GM19467 (cell line): Measurements from ENCODE around the gene CHST3.
"Not testable (repeated sequence)": the region's sequence is repeated elsewhere in the genome, so short reads cannot be mapped to it uniquely, and the experiment has no call there.

Experiments used
- ATAC-seq: cut with Tn5 transposase; IDR thresholded peaks from one replicate; pipeline ENCODE4 v1.9.1; 2021; ENCODE audit warnings: mild to moderate bottlenecking, moderate library complexity; ENCODE audit not compliant: unreplicated experiment

The CHST3 gene

DNA sequence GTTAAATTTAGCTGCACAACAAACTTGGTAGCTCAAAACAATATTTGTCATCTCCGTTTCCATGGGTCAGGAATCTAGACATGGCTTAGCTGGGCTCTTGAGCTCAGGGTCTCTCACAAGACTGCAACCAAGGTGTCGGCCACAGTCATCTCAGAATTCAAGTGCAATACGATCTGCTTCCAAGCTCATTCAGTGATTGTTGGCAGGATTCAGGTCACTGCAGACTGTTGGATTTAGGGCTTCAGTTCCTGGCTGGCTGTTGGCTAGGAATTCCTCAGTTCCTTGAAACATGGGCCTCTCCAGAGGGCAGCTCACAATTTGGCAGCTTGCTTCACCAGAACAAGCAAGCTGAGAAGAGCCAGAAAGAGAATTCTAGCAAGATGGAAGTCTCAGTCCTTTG is 17.5 kb upstream of the CHST3 start:
- ATAC-seq, result no peak

DNA sequence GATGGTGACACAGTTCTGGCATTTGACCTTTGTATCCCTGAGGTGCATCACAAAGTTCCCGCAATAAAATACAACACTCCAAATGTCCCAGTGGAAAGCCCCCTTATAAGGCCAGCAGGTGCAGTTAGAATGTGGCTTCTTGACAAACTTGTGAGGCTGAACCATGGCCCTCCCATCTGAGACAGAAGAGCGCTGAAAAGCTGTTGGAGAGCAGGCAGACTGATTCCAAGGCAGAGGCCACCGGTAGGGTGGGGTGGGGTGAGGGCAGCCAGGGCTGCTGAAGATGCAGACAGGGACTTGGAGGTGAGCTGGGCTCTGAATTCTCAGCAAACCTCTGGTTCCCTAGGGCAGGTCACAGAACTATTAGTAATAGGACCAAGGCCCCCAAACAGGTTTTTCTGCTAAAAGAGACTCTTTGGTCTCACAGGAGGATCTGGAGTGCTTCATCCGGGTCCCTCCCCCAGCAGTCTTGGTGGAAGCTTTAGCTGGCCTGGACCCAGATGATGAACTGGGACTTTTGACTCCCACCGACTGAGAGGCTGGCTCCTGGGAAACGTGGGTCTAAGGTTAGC is 15.6 kb upstream of the CHST3 start:
- ATAC-seq, result no peak

DNA sequence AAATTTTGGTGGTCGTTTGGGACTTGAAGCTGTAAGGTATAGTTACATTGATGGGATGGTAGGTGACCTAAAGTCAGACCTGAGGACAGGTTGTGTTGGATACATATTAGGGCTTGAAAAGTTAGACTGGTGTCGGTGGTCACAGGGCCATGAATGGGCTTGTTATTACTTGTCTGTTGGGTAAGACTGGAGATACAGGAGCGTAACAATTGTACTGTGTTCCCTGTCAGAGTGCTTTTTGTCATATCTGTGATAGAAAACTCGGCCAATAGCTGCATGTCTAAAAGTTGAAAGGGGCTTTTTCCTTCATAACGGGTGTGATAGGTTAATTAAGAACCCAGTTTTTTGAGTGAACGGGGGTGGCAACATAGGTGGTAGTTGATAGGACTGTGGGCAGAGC is 13.5 kb upstream of the CHST3 start:
- no peak for ATAC-seq

DNA sequence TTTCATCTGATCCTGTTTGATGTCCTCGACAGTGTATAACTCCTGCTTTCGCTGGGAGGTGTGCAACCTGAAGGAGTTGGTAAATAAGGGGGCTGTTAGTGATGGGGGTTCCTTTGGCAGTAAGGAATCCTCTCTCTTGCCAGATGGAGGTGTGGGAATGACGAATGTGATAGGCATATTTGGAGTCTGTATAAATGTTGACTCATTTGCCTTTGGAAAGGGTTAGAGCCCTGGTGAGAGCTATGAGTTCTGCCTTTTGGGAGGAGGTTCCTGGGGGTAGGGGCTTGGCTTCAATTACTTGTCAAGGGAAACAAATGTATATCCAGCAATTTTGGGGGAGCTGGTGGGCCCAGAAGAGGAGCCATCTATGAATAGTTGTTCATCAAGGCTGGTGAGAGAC is 11.4 kb upstream of the CHST3 start:
- ATAC-seq, result no peak

DNA sequence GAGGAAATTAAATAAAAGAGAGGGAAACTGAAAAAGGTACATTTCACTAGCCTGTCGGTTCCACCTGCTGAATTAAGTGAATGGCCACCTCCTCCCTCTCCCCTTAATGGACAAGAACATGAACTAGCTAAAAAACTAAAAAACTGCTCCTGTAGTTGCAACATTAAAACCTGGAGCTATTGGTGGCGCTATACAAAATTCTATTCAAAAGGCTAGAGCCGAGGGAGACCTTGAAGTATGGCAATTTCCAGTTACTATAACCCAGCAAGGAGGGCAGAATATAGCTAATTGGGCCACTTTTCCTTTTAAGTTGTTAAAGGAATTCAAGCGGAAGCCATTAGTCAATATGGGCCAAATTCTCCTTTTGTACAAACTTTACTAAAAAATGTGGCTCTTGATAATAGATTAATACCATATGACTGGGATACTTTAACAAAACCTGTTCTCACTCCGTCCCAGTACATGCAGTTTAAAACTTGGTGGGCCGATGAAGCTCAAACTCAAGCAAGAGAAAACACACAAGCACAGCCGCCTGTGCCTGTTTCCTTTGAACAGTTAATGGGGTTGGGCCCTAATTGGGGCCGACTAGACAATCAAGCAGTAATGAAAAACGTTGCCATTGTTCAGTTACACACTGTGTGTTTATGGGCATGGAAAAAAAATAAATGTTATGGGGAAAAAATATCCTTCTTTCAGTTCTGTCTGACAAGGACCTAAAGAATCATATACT is 6.5 kb upstream of the CHST3 start:
- ATAC-seq, result no peak

DNA sequence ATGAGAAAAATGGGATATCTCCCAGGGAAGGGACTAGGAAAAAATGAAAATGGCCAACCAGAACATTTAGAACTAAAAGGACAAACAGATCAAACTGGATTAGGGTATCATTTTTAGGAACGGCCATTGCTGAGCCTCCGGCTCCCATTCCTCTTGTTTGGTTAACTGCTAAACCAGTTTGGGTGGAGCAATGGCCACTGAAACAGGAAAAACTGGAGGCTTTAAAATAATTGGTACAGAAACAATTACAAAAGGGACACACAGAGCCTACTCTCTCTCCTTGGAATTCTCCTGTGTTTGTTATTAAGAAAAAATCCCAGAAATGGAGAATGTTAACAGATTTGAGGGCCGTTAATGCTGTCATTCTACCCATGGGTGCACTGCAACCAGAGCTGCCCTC is 4.7 kb upstream of the CHST3 start:
- ATAC-seq, result no peak

DNA sequence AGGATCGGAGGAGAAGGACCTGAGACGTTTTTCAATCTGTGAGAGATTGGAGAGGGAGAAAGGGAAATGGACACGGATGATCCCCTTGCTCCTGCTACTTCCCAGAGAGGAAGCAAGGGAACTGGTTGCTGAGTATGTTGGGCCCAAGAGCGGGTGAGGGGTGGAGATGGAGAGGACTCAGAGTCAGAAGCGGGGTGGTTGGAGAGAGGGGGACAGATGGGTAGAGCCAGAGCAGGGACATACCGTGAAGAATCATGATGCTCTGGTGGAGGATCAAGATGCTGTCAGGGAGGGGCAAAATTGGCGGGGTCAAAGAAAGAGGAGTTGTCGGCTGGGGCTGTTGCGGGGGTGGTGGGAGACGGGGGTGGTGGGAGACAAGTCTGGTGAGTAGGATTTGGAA is 2.4 kb upstream of the CHST3 start:
- no peak for ATAC-seq

DNA sequence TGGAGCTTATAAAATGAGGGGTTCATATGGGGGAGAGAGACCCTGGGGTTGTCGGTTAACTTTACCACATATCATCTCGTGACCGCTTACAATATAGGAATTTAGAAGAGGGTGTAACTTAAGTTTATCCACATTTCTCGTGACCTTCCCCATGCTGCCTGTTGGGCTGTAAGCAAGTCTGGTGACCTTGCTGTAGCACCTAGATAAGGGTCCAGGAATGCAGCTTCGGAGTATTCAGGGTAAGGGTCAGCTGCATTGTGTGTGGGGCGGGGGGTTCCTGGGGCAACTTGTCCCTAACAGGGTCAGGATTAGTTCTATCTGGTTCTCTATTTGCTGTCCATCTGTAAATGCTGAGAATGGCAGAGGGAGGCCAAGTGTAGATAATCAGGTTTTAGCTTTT is 1.3 kb upstream of the CHST3 start:
- no peak for ATAC-seq

DNA sequence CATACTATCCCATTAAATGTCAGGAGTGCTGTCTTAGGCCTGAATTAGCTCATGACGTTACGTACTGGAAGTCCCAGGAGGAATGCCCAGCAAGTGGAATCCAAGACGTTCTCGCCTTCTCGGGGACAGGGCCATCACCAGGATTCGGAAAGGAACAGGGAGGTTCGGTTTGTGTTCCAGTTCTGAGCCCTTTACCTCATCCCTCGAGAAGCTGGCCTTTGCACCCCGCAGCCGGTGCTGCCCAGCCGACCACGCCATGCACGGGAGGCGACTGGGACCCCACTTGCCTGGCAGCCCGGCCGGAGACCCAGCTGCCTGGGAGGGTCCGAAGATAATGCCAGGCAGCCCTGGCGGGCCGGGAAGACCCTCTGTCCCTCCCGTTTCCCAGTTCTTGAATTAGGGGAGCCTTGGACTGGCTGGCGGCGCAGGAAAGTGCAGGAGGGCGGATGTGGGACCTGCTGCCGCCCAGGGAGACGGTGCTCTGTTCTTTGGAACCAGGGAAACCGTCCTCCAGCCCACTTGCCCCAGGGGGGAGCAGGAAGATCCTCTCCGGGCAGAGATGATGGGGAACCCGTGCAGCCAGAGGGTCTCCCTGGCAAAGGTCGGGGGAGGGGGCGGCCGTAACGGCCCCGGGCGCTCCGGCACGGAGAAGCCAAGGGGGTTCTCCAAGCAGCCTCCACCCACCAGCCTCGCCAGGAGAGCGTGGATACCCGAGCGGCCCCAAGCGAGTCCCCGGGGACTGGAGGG is 671 bp upstream of the CHST3 start:
- no peak for ATAC-seq

DNA sequence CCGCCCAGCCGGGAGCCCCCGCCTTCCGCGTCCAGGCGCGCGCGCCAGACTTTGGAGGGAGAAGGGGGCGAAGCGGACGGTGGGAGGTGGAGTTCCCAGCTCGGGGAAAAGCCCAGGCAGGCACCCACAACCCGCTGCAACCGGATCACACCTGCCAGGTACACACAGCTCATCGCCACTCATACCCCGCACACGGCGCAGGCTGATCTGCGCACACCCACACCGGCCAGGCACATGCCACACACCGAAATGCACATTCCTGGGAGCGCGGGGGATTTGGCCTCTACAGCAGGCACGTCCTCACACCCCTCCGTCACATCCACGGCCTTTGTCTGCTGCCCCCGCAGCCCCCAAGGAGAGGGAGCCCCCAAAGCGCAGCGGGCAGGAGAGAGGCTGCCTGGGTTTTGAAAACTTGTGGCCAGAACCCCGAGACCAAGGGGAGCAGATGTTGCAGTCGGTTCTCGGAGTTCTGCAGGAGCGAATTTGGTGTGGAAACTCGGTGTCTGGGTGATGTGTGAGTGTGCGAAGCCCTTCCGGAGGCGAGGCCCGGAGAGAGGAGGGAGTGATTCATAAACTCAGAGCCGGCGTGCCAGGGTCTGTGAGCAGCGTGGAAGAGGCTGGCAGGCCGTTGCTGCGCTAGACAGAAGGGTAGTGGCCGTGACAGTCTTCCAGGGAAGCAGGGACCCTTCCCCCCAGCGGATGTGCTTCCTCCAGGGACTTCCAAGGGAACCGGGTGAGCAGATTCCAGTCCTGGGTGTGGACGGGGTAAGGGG is 734 bp downstream of the CHST3 start:
- ATAC-seq, result no peak

DNA sequence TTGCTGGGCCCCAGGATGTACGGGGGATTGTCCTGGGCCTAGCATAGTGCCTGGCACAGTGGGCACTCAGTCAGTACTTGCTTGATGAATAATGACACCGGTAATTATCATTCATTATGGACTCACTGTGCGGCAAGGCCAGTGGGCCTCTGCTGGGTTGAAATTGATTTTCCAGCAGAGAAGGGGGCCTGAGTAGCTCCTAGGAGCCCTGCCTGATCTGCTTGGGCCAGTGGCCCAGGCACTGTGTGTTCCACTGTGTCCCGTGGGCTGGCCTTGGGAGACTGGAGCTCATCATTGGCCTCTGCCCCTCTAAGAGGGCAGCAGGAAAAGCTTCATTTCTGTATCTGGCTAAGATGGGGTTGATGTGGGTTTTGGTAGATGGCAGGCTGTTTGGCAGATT is 1.4 kb downstream of the CHST3 start:
- no peak for ATAC-seq

DNA sequence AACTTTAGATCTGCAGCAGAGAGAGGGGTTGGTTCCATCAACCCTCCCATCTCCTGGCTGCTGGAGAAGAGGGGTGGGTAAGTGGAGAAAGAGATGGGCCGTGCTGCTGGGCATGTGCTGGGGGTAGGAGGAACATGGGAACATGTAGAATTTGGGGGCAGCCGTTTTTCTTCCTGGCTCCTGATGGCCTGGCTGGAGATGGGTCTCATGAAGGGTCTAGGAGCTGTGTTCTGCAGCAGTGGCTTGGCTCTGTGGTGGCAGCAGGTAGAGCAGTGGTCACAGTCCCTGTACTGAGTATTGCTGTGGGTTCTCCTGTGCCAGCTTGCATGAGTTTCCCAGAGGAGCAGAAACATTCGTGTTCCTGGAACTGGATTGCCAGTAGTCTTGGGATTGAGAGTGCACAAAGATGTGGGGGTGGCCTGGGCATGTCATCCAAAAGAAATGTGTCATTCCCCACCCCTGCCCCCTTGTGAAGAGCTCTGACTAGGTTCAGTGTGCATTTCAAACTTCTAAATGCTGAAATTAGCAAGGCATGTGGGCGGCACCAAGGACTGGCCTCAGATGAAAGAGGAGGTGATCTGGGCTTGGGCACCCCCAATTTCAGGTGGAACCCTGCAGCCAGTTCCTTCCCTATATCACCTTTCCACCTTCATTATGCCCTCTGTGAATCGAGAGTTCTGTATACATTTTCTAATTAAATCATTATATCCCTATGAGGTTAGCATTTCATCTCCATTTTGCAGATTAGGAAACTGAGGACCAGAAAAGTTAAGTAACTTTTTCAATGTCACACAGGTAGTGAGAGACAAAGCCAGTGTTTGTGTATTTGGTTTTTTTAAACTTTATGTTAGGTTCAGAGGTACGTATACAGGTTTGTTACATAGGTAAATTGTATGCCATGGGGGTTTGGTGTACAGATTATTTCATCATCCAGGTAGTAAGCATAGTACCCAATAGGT is 2.1 kb downstream of the CHST3 start:
- no peak for ATAC-seq

DNA sequence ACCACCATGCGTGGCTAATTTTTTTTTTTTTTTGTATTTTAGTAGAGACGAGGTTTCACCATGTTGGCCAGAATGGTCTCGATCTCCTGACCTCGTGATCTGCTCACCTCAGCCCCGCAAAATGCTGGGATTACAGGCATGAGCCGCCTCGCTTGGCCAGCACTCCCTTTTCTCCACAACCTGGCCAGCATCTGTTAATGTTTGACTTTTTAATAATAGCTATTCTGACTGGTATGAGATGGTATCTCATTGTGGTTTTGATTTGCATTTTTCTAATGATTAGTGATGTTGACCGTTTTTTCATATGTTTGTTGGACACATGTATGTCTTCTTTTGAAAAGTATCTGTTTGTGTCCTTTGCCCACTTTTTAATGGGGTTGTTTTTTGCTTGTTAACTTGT is 3.8 kb downstream of the CHST3 start:
- ATAC-seq, result not testable (repeated sequence)

DNA sequence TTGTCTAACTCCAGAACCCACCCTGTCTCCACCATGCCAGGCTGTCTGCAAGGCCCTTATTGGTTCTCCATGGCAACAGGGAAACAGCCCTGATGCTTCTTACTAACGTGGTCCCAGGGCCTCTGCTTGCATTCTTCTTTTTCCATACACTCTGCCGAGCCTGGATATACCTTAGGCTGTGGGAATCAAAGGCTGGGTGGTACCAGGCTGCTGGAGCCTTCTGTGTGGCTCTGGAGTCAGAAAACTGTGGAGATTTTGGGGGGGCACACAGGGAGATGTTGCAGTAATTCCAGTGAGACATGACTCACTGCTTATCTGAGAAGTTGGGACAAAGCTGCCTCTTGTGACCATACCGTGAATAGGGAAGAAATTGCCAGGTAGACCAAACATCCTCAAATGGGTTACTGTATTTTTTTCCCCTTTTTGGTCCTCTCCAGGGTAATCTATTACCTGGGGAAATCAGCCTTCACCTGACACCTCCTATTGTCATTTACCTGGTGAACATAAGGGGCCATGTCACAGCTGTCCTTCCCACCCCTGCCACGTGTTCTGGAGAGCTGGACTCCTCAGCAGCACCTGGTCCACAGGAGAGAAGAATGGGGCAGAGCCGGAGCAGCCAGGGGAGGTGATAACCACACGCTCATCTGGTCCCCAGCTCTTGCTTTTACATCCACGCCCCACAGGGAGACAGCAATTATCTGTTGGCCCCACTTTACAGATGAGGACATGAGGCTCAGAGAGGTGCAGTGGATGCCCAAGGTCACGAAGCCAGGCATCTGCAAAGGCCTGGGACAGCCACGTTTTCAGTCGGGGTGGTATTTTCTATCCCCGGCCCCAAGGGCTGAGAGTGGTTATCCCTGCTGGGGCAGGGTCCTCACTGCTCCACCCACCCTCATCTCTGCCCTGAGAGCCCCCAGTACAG is 4.6 kb downstream of the CHST3 start:
- ATAC-seq, result no peak

DNA sequence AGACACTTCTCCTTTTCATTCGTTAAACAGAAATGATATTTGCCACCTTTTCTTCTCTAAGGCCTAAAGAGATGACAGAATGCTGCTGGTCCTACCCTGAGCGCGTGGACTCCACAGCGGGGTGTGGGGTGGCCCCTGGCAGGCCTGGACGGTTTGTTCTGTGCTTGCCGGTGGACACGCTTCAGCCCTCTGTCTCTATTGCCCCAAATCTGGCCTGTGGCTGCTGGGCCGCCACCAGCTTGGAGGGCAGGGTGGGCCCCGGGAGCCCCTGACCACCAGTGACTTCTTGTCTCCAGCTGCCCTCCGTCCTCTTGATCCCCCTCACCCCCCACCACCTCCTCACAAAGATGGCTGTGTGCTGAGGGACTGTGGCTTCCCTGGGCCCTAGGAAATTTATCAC is 5.7 kb downstream of the CHST3 start:
- ATAC-seq, result no peak

DNA sequence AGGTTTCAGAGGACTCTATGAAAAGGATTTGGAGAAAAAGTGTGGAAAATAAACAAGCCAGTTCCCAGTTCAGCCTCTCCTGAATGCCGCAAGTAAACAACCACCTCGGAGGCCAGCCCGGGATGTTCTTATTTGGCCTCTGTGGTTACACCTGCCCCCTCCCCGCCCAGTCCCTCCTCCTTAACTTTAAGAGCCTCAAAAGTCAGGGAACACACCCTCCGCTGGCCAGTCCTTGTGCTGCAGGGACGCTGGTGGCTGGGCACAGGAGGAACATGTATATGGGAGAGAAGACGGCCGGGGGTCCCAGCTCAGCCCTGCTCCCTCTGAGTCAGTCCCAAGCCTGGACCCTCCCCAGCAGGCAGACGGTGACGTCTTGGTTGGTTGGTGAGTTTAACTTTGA is 6.1 kb downstream of the CHST3 start:
- no peak for ATAC-seq

DNA sequence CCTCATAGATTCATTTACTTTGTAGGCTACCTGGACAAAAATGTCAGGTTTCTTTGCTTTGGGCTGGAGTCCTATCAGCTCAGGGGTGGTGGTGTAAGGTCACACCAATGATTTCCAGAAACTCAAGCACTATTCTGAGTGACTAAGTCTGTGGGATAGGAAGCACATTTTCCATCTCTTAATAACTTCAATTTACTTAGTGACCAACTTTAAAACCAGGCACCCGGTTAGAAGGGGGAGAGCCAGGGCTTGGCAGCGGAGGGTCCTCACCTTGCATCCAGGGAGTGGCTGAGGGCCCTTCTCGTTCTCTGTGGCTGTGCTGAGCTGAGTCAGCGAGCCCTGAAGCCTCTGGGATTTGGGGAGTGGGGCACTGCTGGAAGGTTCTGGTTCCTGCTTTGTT is 6.7 kb downstream of the CHST3 start:
- ATAC-seq, result no peak

DNA sequence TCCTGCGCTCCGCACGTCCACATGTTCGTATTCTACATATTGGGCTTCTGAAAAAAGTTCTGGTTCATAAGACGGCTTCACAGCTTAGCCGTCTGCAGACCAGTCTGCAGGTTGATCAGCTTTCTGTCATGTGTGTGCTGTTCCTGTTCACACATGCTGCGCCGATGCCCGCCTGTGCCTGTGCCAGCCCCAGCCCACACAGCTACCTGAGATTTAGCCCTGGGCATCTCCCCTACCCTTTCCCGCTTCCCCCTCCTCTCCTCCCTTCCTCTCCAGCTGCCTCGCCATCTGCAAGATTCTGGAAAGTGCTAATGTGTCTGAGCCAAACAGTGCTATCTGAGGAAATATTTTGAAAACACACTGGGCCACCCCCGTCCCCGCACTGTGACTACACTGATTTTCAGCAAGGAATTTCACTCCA is 7.1 kb downstream of the CHST3 start:
- no peak for ATAC-seq

DNA sequence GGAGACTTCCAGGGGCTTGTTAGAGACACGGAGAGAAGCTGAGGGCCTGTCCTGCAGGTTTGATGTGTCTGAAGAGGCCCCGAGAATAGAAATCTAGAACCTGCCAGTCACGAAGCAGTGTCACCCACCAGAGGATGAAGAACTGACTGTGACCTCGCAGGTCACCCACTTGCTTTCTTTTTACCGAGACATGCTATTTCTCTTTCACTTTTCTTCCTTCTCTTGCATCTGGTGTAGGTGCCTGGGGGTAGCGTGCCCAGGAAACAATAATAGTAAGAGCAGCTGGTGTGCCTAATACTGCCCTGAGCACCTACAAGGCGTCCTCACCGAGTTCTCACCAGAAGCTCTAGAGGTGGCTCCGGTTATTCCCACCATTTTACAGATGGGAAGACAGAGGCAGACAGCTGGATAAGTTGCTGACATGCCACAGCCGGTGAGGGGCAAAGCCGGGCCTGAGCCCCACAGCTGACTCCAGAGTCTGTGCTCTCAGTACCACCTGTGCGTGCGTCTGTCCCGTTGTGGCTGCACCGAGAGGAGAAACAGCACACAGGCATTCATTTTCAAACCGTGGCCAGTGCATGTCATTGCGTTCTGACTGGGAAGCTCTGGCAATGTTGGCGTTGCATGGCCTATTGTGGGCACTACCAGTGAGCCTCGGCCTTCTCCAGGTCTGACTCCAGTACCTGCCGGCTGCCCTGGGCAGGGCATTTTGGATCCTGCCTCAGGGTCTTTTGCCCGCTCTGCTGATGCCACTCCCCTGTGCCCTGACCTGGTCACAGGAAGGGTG is 7.8 kb downstream of the CHST3 start:
- no peak for ATAC-seq
